Thyroid gland (tissue), 4 donors: Measurements from ENCODE around the gene MAS1.

ENCODE experiments used
- CTCF ChIP-seq, 6 experiments: fragments of 200-600 bp in 3 of 6; fragments of 450-650 bp in 3 of 6; sonication (generic) in 3 of 6; IDR thresholded peaks; one replicate each; pipeline ENCODE4 v1.5.1; 2016 to 2019; ENCODE audit warnings: antibody characterized with exemption in 6 of 6, mild to moderate bottlenecking in 2 of 6, inconsistent platforms in 1 of 6, moderate library complexity in 1 of 6
- POLR2A ChIP-seq, 2 donors: fragments of 450-650 bp; IDR thresholded peaks; one replicate each; pipeline ENCODE4 v1.6.1; 2017; ENCODE audit warnings: antibody characterized with exemption in 2 of 2, mild to moderate bottlenecking in 2 of 2, moderate library complexity in 1 of 2

GRCh38 chr6:159865226-159865920 is 25.4 kb upstream of the MAS1 start:
- TF ChIP-seq POLR2A (IDR thresholded peaks at IDR 0.05) (no peak), CTCF (IDR thresholded peaks at IDR 0.05) (no peak)
